ENCODE results near the gene F2R. TPM values are rescaled to one million over a fixed set of nuclear protein-coding genes. Genes with fewer than 3 reads are reported as not detected.
A peak's percentile ranks its signal among the peaks of the same experiment; 100 is the strongest.
"Not testable (repeated sequence)": the region's sequence is repeated elsewhere in the genome, so short reads cannot be mapped to it uniquely, and the experiment has no call there.

F2R gene
- total RNA-seq, 1 experiment from 2014 or later: 22.5 TPM

DNA sequence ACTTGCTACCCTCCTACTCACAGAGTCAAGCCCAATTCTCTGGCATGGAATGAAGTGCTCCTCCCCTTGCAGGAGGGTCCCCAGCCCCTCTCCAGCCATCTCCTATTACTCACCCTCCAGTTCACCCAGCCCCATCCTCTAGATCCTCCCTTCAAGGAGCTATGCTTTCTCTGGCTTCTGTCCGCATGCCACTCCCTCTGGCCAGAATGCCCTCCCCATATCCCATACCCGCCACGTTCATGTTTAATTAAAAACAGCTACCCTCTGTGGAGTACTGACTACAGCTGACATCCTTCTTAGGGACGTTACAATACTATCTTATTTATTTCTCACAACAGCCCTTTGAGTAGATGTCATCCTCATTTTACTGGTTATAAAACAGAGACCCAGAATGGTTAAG, 3.0 kb downstream of the F2R start:
- no peak for DNase-seq (ENCODE audit: low read depth)

DNA sequence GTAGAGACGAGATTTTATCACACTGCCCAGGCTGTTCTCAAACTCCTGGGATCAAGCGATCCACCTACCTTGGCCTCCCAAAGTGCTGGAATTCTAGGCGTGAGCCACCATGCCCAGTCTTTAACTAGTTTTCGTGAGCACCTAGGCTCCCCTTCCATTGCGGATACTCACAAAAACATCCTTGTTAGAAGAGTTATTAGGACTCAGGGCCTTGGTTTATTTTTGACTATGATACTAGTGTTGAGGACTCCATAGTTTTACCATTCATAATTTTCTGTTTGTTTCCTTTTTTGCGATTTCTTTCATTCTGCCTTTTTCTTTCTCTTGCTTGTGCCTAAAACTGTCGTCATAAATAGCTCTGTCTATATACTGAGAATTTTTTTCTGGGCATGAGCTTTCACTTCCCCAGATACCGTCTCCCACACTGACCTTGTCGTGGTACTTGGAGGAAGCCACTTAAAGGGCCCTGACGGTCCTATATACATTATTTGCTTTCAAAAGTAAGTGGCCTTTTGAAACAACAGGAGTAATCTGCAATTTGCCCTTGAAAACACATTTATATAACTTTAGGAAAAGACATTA, 5.2 kb downstream of the F2R start:
- no peak for DNase-seq (ENCODE audit: low read depth)

DNA sequence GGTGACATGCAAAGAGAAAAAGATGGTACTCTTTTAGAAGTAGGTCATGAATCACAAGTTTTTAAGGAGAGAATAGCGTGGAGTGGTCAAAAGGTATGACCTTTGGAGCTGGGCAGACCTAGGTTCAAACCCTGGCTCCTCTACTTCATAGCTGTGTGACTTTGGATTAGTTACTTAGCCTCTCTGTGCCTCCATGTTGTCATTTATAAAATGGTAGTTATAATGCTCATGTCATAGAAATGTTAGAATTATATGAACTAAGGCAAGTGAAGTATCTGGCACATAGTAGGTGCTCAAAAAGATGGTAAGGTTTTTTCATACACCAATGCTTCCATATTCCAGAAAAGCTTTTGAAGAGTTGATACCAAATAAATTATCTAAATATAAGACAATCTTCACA, 7.3 kb downstream of the F2R start:
- DNase-seq (ENCODE audit: low read depth): no peak

DNA sequence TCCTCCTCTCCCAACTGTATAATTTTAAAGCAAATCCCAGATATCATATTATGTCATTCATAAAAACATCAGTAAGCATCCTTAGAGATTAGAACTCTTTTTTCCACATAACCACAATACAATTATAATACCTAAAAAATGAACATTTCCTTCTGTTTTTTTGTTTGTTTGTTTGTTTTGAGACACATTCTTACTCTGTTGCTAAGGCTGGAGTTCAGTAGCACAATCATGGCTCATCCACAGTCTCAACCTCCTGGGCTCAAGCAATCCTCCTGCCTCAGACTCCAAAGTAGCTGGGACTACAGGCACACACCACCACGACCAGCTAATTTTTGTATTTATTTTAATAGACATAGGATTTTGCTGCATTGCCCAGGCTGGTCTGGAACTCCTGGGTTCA, 8.0 kb downstream of the F2R start:
- DNase-seq (ENCODE audit: low read depth): peak; percentile 21

DNA sequence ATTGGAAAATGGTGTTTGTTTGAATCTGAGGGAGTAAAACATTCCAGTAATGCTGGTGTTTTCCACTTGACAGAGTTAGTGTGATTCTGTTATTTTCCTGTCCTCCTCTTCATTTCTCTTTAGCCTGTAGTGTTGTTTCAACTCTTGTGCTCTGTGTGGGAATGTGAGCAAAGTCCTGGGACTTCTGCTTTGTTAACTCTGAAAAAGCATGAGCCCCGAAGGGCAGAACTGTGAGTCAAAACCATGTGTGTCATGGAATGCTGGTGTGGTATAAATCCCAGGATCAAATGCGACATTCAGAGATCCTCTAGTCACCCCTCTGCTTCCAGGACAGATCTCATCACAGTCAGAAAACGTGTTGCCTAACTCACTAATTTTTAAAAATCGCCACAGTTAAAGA, 8.9 kb downstream of the F2R start:
- peak; percentile 64 for DNase-seq (ENCODE audit: low read depth)

DNA sequence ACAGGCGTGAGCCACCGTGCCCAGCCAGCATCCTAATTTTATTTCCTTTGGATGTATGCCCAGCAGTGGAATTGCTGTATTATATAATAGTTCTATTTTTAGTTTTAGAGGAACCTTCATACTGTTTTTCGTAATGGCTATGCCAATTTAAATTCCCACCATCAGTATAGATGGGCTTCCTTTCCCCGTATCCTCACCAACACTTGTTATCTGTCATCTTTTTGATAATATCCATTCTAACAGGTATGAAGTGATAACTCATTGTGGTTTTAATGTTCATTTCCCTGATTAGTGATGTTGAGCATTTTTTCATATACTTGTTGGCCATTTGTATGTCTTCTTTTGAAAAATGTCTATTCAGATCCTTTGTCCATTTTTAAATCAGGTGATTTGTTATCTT, 13.0 kb downstream of the F2R start:
- no peak for DNase-seq (ENCODE audit: low read depth)

DNA sequence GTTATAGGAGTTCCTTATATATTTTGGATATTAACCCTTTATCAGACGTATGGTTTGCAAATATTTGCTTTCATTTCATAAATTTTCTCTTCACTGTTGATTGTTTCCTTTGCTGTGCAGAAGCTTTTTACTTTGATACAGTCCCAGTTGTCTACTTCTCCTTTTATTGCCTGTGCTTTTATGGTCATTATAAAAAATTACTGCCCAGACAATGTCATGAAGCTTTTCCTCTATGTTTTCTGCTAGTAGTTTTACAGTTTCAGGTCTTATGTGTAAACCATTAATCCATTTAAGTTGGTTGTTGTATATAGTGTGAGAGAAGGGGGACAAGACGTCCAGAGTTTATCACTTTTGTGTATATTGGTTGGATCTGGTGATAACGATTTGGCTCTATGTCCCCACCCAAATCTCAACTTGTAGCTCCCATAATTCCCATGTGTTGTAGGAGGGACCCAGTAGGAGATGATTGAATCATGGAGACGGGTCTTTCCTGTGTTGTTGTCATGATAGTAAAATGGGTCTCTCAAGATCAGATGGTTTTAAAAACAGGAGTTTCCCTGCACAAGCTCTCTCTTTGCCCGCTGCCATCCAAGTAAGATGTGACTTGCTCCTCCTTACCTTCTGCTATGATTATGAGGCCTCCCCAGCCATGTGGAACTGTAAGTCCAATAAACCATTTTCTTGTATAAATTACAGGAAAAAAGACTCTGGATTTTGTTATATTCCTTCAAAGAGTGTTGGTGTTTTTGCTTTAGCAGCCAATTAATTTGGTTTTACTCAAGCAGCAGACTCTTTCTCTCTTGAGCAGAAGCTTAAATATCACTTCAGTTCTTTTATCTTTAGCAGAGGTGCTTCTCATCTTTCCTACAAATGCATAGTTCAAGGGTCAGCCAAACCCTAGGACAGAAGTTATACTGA, 13.7 kb downstream of the F2R start:
- DNase-seq (ENCODE audit: low read depth): no peak

DNA sequence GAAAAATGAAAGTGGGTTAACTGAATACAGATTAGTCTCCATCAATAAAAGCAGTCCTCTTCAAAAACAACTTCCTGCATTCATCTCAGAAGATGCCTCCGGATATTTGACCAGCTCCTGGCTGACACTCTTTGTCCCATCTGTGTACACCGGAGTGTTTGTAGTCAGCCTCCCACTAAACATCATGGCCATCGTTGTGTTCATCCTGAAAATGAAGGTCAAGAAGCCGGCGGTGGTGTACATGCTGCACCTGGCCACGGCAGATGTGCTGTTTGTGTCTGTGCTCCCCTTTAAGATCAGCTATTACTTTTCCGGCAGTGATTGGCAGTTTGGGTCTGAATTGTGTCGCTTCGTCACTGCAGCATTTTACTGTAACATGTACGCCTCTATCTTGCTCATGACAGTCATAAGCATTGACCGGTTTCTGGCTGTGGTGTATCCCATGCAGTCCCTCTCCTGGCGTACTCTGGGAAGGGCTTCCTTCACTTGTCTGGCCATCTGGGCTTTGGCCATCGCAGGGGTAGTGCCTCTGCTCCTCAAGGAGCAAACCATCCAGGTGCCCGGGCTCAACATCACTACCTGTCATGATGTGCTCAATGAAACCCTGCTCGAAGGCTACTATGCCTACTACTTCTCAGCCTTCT, 16.6 kb downstream of the F2R start:
- DNase-seq (ENCODE audit: low read depth): no peak

DNA sequence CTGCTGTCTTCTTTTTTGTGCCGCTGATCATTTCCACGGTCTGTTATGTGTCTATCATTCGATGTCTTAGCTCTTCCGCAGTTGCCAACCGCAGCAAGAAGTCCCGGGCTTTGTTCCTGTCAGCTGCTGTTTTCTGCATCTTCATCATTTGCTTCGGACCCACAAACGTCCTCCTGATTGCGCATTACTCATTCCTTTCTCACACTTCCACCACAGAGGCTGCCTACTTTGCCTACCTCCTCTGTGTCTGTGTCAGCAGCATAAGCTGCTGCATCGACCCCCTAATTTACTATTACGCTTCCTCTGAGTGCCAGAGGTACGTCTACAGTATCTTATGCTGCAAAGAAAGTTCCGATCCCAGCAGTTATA, 17.1 kb downstream of the F2R start:
- DNase-seq (ENCODE audit: low read depth): no peak

DNA sequence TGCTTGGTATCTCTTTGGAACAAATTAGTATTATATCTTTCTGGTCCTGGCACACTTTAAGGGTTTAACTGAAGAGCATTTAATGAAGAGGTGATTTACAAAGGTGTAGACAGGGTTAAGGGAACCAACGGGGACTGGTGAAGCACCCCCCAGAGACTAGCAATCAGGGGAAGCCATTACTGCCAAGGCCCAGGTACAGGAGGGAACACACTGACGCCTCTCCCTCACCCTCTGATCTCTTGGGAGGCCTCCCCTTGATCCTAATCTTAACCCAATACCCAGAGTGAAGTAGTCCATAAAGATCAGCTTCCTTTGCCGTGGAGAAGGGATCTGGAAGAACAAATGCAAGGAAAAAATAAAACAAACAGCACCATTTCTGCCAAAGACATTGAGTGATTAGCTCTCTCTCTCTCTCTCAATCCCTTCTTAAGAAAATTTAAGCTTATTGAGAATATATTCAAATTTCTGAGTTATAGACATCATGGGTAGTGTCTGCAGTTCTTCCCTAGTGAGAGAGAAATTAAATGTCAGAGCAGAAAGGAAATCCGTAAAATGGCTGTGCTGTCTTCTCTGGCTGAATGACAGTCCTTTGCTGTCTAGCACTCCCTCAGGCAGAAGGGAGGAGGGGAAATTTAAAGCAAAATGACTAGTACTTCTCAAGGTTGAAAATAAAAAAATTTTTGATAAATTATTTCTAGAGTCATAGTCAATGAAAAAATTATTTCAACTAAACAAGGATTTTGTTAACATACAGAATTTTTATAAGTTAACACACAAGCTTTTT, 20.0 kb downstream of the F2R start:
- no peak for DNase-seq (ENCODE audit: low read depth)

DNA sequence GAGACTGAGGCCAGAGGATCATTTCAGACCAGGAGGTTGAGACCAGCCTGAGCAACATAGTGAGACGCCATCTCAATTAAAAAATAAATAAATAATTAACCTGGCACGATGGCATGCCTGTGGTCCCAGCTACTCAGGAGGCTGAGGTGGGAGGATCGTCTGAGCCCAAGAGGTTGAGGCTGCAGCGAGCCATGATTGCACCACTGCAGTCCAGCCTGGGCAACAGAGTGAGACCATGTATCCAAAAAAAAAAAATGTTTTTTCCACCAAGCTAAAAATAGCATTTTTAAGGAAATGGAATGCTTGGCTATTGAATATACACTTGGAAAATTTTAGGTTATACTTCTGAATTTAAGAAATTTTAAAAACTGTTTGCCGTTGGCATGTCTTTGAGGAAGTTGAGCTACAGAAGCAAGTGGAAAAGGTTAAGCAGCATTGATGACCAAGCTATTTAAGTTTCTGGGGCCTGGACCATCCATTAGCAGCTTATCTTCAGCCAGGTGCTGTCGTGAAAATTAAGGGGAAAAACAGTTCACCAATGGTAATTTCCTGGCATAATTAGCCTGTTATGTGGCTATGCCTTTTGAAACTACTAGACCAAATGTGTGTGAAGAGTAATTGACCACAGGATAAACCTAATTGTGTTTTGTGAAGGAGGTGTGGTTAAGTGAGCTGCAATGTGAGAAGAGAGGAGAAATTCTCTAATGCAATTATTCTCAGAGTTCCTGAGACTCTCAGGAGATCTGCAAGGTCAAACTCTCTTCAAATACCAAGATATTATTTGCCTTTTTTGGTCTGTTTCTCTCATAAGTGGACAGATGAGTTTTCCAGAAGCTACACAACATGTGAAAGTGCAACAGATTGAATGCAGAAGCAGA, 21.0 kb downstream of the F2R start:
- no peak for DNase-seq (ENCODE audit: low read depth)

DNA sequence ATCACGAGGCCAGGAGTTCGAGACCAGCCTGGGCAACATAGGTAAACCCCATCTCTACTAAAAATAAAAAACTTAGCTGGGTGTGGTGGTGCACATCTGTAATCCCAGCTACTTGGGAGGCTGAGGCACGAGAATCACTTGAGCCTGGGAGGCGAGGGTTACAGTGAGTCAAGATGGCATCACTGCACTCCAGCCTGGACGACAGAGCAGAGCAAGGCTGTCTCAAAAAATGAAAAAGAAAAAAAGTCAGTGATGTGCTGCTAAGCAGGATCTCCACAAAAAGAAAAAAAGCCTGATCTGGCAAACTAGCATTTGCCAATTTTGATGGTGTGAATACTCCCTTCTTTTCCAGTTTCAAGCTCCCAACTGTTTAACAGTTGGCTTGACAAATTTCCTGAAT, 21.9 kb downstream of the F2R start:
- no peak for DNase-seq (ENCODE audit: low read depth)

DNA sequence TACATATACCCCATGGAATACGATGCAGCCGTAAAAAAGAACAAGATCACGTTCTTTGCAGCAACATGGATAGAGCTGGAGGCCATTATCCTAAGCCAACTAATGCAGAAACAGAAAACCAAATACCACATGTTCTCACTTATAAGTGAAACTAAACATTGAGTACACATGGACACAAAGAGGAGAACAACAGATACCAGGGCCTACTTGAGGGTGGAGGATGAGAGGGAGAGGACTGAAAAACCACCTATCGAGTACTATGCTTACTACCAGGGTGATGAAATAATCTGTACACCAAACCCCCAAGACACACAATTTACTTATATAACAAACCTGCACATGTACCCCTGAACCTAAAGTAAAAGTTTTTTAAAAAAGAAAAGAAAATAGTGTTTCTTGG, 25.6 kb downstream of the F2R start:
- DNase-seq (ENCODE audit: low read depth): not testable (repeated sequence)

DNA sequence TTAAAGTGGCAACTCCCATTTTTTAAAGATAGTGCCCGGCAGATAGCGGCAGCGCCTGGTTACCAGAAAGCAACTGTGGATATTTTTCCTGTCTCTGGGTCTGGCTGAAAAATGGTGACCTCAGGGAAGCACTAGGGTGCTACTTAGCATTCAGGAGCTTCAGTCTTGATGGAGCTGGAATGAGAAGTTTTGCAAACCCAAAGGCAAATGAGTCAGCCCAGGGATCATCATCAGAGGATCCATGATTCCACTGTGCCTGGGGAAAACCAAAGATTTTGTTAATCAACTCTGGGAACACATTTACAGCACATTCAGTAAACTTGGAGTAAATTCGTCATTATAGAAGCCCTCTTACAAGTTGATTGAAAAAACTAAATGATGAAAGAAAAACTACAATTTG, 26.7 kb downstream of the F2R start:
- peak; percentile 40 for DNase-seq (ENCODE audit: low read depth)

DNA sequence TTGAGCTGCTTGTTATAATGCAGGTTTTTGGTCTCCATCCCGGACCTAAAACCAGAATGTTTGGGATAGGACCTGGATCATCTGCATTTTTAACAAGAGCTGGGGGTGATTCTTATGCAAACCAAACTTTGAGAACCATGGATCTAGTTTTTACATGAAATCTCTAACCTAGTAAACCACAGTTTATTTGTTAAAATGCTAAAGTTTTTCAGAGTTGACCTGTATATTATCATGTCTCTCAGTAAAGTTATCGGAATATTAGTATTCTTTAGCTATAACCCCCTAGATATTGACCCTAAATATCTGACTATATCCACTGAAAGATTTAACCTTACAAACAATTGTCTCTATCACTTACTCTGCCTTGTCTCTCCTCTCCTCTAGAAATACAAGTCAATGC, 28.7 kb downstream of the F2R start:
- DNase-seq (ENCODE audit: low read depth): no peak

DNA sequence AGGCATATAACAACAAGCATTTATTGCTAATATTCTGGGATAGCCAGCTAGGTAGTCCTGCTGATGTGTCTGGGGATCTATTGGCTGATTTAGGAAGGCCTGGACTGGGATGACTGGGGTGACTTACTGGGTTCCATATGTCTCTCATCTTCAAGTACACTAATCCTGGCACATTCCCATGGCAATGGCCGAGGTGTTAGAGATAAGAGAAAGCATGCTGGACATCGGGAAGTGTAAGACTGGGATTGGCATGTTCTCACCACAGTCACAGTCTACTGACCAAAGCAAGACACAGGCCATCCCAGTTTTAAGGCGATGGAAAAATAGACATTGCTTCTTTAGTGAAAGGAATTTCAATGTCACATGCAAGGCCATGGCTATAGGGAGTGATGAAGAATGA, 29.7 kb downstream of the F2R start:
- no peak for DNase-seq (ENCODE audit: low read depth)

DNA sequence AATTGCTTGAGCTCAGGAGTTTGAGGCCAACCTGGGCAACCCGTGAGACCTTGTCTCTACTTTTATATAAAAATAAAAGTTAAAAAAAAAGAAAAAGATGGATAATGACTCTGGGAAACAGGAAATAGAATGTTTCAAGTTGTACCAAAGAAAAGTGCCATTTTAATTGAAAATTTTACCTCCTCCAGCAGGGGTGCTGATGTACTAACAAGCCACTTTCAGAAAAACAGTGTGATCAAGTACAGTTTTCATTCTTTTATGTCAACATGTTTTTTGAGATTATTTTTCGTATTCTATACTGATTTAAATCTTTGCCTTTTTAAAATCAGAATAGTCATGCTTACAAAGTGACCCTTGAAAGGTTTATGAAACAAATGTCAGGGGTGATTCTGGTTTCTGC, 30.8 kb downstream of the F2R start:
- no peak for DNase-seq (ENCODE audit: low read depth)

DNA sequence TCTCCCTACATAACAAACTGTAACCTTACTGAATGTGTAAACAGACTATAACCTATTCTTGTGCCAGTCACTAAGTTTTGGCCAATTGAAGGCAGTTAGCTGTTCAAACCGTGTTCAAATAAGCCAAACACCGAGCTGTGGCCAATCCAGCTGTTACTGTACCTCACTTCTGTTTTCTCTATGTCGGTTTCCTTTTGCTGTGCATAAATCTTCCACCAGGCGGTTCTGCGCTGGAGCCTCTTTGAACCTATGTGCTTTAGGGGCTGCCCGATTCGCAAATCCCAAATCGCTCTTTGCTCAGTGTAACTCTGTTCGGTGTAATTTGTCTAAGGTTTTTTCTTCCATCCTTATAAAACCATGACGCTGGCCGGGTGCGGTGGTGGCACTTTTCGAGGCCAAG, 31.8 kb downstream of the F2R start:
- DNase-seq (ENCODE audit: low read depth): no peak

DNA sequence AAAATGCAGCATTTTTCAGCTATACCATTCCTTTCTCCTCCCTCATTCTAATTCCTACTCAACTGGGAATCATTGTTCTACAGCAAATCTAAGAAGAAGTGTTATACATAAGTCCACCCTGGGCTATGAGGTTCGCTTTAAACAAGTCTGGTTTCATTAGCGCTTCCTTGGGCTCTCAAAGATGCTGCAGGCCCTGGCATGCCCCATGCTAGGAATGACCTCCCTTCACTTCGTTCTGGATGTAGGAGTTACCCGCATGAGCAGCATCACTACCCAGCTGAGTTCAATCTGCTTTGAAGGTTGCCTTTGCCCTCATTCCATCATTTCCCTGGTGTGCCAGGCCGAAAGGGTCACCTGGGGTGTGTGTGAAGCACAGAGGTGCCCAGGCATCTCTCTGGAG, 35.4 kb downstream of the F2R start:
- DNase-seq (ENCODE audit: low read depth): no peak

DNA sequence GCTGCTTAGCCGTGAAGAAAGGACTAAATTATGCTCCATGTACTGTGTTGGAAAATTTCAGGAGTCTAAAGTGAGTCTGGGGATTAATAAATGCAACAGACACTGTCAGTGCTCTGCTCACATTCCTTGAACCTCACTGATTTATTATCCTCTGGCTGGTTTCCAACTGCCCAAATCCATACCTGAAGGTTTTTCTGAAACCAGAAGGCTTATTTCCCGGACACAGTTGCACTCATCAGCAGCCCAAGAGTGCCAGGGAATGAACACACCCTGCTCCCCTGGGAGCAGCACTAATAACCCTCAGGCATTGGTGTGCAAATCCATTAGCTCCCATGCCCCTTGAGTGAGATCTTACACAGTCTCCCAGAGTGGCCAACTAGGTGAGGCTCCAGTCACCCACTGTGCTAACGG, 38.7 kb downstream of the F2R start:
- no peak for DNase-seq (ENCODE audit: low read depth)
